HepG2 (cell line): Measurements from ENCODE around the gene NCAPD2. TPM values are rescaled to one million over a fixed set of nuclear protein-coding genes. Genes with fewer than 3 reads are reported as not detected.

Experiments
- ATF6 ChIP-seq: sonication (generic); formaldehyde crosslinking; conservative IDR thresholded peaks from 2 replicates; pipeline ENCODE4 v1.4.0; 2020; ENCODE audit warnings: missing genetic modification reagents
- HNF1A ChIP-seq, 2 experiments: sonication (generic) in 1 of 2; formaldehyde crosslinking in 1 of 2; IDR thresholded peaks; 2 replicates each; pipeline versions ENCODE4 v1.4.0 to v1.6.1; 2016 to 2020; ENCODE audit warnings: borderline replicate concordance in 1 of 2, low read depth in 1 of 2, mild to moderate bottlenecking in 1 of 2, missing genetic modification reagents in 1 of 2
- JUN ChIP-seq: sonication (generic); formaldehyde crosslinking; IDR thresholded peaks from 2 replicates; pipeline ENCODE4 v1.4.0; 2020; ENCODE audit warnings: mild to moderate bottlenecking, missing genetic modification reagents
- ZHX1 ChIP-seq: sonication (generic); formaldehyde crosslinking; IDR thresholded peaks from 2 replicates; pipeline ENCODE4 v1.8.1; 2022; ENCODE audit warnings: low read depth, mild to moderate bottlenecking, missing genetic modification reagents
- ZNF512B ChIP-seq: sonication (generic); formaldehyde crosslinking; IDR thresholded peaks from 2 replicates; pipeline ENCODE4 v1.5.1; 2020; ENCODE audit warnings: missing genetic modification reagents, mild to moderate bottlenecking, borderline replicate concordance
- ZNF709 ChIP-seq: sonication (generic); formaldehyde crosslinking; IDR thresholded peaks from 2 replicates; pipeline ENCODE4 v1.5.0; 2020; ENCODE audit warnings: mild to moderate bottlenecking, missing genetic modification reagents
- polyA plus RNA-seq, 8 experiments: library from polyadenylated mRNA; depleted of rRNA in 3 of 8; stranded (reverse) in 7 of 8; unstranded in 1 of 8; fragments of >200 nt; fragmentation: Illumina TruSeq in 4 of 8; extraction: Trizol in 4 of 8; gene quantifications; 2 replicates each; pipeline versions ENCODE4 v1.2.1 to v1.2.3, GENCODE V29; 2011 to 2016; ENCODE audit warnings: low read depth in 4 of 8, missing spikeins in 1 of 8, mixed read lengths in 1 of 8; ENCODE audit not compliant: insufficient read depth in 1 of 8
- total RNA-seq, 5 experiments: library from RNA; depleted of rRNA; stranded (reverse); fragments of >200 nt; fragmentation: Illumina TruSeq; extraction: Trizol; gene quantifications; 2 replicates each; pipeline ENCODE4 v1.2.3, GENCODE V29; 2016; ENCODE audit warnings: low read depth in 1 of 5

Gene NCAPD2
- total and polyA plus RNA-seq, 2 of the 13 experiments (the other 11 are each of a cell fraction or from before 2014, with no cell fraction given), result 51.1 to 65.6 TPM

GRCh38 chr12:6470375-6471163 lies 23.3 kb upstream of the NCAPD2 start, which contains the start of gene VAMP1 (continued):
- no peak for TF ChIP-seq ZNF512B
- 0 out of 2 replicates have a peak, but pooled peaks have one; percentile 71 for TF ChIP-seq ATF6 (CRISPR knock-in tag)
- TF ChIP-seq HNF1A (IDR thresholded peaks at IDR 0.05; ENCODE audit: low read depth), result no peak
- TF ChIP-seq HNF1A (CRISPR knock-in tag; IDR thresholded peaks at IDR 0.05; ENCODE audit: borderline replicate concordance), result peak; percentile 51; the same call in 1 of the 2 replicates
- peak; percentile 86 for TF ChIP-seq ZNF709
- TF ChIP-seq JUN, result no peak; the same call in 1 of the 2 replicates
- TF ChIP-seq ZHX1 (CRISPR knock-in tag), result peak; percentile 78; the same call in 1 of the 2 replicates
